ENCODE results near the gene BAG1.

DNA sequence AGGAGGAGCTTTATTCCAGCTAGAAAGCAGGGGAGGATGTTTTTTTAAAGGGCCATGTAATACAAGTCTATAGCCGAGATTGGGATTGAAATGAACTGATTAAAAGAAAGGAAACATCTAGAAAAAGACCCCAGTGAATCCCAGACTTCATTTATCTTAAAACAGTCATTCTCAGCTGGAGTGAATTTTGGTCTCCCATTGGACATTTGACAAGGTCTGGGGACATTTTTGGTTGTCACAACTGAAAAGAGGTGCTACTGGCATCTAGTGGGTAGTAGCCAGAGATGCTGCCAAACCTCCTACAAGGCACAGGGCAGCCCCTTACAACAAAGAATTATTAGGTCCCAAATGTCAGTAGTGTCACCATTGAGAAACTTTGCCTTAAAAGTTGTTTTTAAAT, 40.8 kb downstream of the BAG1 start:
- no peak for TF ChIP-seq POLR2A (IDR thresholded peaks at IDR 0.05)
- TF ChIP-seq, protein P1, sequence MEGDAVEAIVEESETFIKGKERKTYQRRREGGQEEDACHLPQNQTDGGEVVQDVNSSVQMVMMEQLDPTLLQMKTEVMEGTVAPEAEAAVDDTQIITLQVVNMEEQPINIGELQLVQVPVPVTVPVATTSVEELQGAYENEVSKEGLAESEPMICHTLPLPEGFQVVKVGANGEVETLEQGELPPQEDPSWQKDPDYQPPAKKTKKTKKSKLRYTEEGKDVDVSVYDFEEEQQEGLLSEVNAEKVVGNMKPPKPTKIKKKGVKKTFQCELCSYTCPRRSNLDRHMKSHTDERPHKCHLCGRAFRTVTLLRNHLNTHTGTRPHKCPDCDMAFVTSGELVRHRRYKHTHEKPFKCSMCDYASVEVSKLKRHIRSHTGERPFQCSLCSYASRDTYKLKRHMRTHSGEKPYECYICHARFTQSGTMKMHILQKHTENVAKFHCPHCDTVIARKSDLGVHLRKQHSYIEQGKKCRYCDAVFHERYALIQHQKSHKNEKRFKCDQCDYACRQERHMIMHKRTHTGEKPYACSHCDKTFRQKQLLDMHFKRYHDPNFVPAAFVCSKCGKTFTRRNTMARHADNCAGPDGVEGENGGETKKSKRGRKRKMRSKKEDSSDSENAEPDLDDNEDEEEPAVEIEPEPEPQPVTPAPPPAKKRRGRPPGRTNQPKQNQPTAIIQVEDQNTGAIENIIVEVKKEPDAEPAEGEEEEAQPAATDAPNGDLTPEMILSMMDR (IDR thresholded peaks at IDR 0.05 in 4 of 5, conservative IDR thresholded peaks at IDR 0.05 in 1 of 5), result no peak

Measured in gastrocnemius medialis (tissue), 4 donors.